K562 (cell line): ENCODE measurements around the gene SLC7A14. TPM values are rescaled to one million over a fixed set of nuclear protein-coding genes. Genes with fewer than 3 reads are reported as not detected.
A peak's percentile ranks its signal among the peaks of the same experiment; 100 is the strongest.

Experiments used
- ATF2 ChIP-seq: sonication (generic); formaldehyde crosslinking; IDR thresholded peaks from 2 replicates; pipeline ENCODE4 v1.8.1; 2022; ENCODE audit warnings: missing genetic modification reagents
- ATF6 ChIP-seq: sonication (generic); formaldehyde crosslinking; IDR thresholded peaks from 2 replicates; pipeline ENCODE4 v1.4.0; 2020; ENCODE audit warnings: mild to moderate bottlenecking, missing genetic modification reagents
- DPF2 ChIP-seq: fragments of 450-650 bp; IDR thresholded peaks from 2 replicates; pipeline ENCODE4 v1.6.1; 2016
- ELF1 ChIP-seq: fragments of 200-800 bp; sonication (Bioruptor generic); IDR thresholded peaks from 2 replicates; pipeline ENCODE4 v1.6.1; 2016; ENCODE audit warnings: missing genetic modification characterization, missing compliant biosample characterization
- FOXP1 ChIP-seq: sonication (generic); formaldehyde crosslinking; IDR thresholded peaks from 2 replicates; pipeline ENCODE4 v1.8.0; 2022; ENCODE audit warnings: mild to moderate bottlenecking, missing genetic modification reagents
- HDAC2 ChIP-seq: fragments of 450-650 bp; IDR thresholded peaks from 2 replicates; pipeline ENCODE4 v1.6.1; 2016; ENCODE audit warnings: mild to moderate bottlenecking
- HDGF ChIP-seq: fragments of 450-650 bp; IDR thresholded peaks from 2 replicates; pipeline ENCODE4 v1.6.1; 2016
- HNRNPH1 ChIP-seq: fragments of 200-400 bp; formaldehyde crosslinking; optimal IDR thresholded peaks from 2 replicates; pipeline ENCODE3; 2017; ENCODE audit warnings: low read depth, mild to moderate bottlenecking, low read length, moderate library complexity
- KDM1A ChIP-seq, 2 experiments: fragments of 450-650 bp; IDR thresholded peaks; 2 replicates each; pipeline ENCODE4 v1.6.1; 2016; ENCODE audit warnings: mild to moderate bottlenecking in 2 of 2
- LARP7 ChIP-seq: fragments of 450-650 bp; IDR thresholded peaks from 2 replicates; pipeline ENCODE4 v1.6.1; 2016
- LEF1 ChIP-seq: fragments of 450-650 bp; IDR thresholded peaks from 2 replicates; pipeline ENCODE4 v1.6.1; 2016; ENCODE audit warnings: mild to moderate bottlenecking
- MAFK ChIP-seq: IDR thresholded peaks from 2 replicates; pipeline ENCODE4 v1.6.1; 2011; ENCODE audit warnings: low read length, improper control_type of control experiment
- MCM3 ChIP-seq: fragments of 450-650 bp; IDR thresholded peaks from 2 replicates; pipeline ENCODE4 v1.6.1; 2016
- MTF1 ChIP-seq: fragments of 250-450 bp; sonication (Bioruptor Pico); IDR thresholded peaks from 2 replicates; pipeline ENCODE4 v1.9.0; 2021; ENCODE audit warnings: moderate library complexity, mild to moderate bottlenecking, inconsistent platforms, borderline replicate concordance
- NFE2L1 ChIP-seq: fragments of 450-650 bp; IDR thresholded peaks from 2 replicates; pipeline ENCODE4 v1.6.1; 2016; ENCODE audit warnings: missing genetic modification characterization, low read depth, mild to moderate bottlenecking, missing compliant biosample characterization, moderate library complexity, borderline replicate concordance
- PRPF4 ChIP-seq: fragments of 200-400 bp; formaldehyde crosslinking; IDR thresholded peaks from one replicate; pipeline ENCODE4 v1.6.1; 2017; ENCODE audit warnings: low read length, low read depth, mild to moderate bottlenecking; ENCODE audit not compliant: insufficient read depth, poor library complexity, severe bottlenecking
- RBBP5 ChIP-seq: fragments of 200-600 bp; sonication (generic); IDR thresholded peaks from 2 replicates; pipeline ENCODE4 v1.6.1; 2012; ENCODE audit warnings: borderline replicate concordance, mild to moderate bottlenecking, low read length, control low read depth, inconsistent platforms; ENCODE audit not compliant: insufficient read depth, poor library complexity, severe bottlenecking
- SIX5 ChIP-seq, 2 experiments: IDR thresholded peaks; 2 replicates each; pipeline ENCODE4 v1.6.1; 2011; ENCODE audit warnings: low read length in 2 of 2, borderline replicate concordance in 1 of 2, low read depth in 1 of 2, mild to moderate bottlenecking in 1 of 2, moderate library complexity in 1 of 2; ENCODE audit not compliant: insufficient read depth in 1 of 2
- TAL1 ChIP-seq: fragments of 450-650 bp; IDR thresholded peaks from 2 replicates; pipeline ENCODE4 v1.6.1; 2016; ENCODE audit warnings: mild to moderate bottlenecking
- TCF3 ChIP-seq: sonication (generic); formaldehyde crosslinking; IDR thresholded peaks from 2 replicates; pipeline ENCODE4 v1.4.0; 2020; ENCODE audit warnings: mild to moderate bottlenecking, missing genetic modification reagents
- ZBTB8A ChIP-seq: fragments of 450-650 bp; IDR thresholded peaks from 2 replicates; pipeline ENCODE4 v1.6.1; 2018; ENCODE audit warnings: mild to moderate bottlenecking, moderate library complexity; ENCODE audit not compliant: partially characterized antibody
- ZNF395 ChIP-seq: fragments of 200-800 bp; sonication (Bioruptor generic); IDR thresholded peaks from 2 replicates; pipeline ENCODE4 v1.6.1; 2017; ENCODE audit warnings: missing genetic modification characterization, missing compliant biosample characterization
- ZNF398 ChIP-seq: fragments of 250-450 bp; sonication (Bioruptor Pico); IDR thresholded peaks from 2 replicates; pipeline ENCODE4 v1.8.0; 2021; ENCODE audit warnings: moderate library complexity, mild to moderate bottlenecking, inconsistent platforms
- ZNF707 ChIP-seq: fragments of 250-450 bp; sonication (Bioruptor Pico); conservative IDR thresholded peaks from 2 replicates; pipeline ENCODE4 v1.8.0; 2022; ENCODE audit warnings: inconsistent platforms, mild to moderate bottlenecking, moderate library complexity
- ZNF766 ChIP-seq: fragments of 200-800 bp; sonication (Bioruptor generic); conservative IDR thresholded peaks from 2 replicates; pipeline ENCODE4 v1.6.1; 2016; ENCODE audit warnings: missing genetic modification characterization, missing compliant biosample characterization
- polyA plus RNA-seq, 8 experiments: library from polyadenylated mRNA; depleted of rRNA in 4 of 8; stranded (reverse) in 5 of 8; unstranded in 3 of 8; fragments of >200 nt; fragmentation: Nextera tagmentation in 2 of 8; fragmentation: Illumina TruSeq in 1 of 8; extraction: Ambion mirVana in 2 of 8; extraction: Trizol in 1 of 8; gene quantifications; 2 replicates each; pipeline versions ENCODE4 v1.2.1 to v1.2.3, GENCODE V29; 2011 to 2014; ENCODE audit warnings: inconsistent platforms in 1 of 8, missing spikeins in 1 of 8
- total RNA-seq, 7 experiments: library from RNA; depleted of rRNA in 6 of 7; stranded (reverse); fragments of >200 nt in 6 of 7; fragmentation: Illumina TruSeq in 2 of 7; extraction: Trizol in 2 of 7; gene quantifications; 2 replicates each; pipeline versions ENCODE4 v1.2.1 to v1.2.3, GENCODE V29; 2011 to 2021; ENCODE audit warnings: low replicate concordance in 1 of 7

The SLC7A14 gene
- total and polyA plus RNA-seq, 9 of the 15 experiments (the other 6 are each of a cell fraction or from before 2014, with no cell fraction given) = not detected

GRCh38 chr3:170506556-170506955 lies 79.3 kb downstream of the SLC7A14 start (continued):
- no peak for TF ChIP-seq ATF6
- TF ChIP-seq PRPF4 = no peak
- no peak for TF ChIP-seq MTF1
- TF ChIP-seq FOXP1 (CRISPR knock-in tag) = no peak
- no peak for TF ChIP-seq LEF1
- TF ChIP-seq ZNF766 (CRISPR knock-in tag) = no peak
- peak; percentile 48; the same call in 1 of the 2 replicates for TF ChIP-seq DPF2
- no peak for TF ChIP-seq ATF2 (CRISPR knock-in tag)
- TF ChIP-seq HDAC2 = 0 out of 2 replicates have a peak, but pooled peaks have one; percentile 25
- no peak for TF ChIP-seq ZNF398 (CRISPR knock-in tag)
- peak; percentile 90 for TF ChIP-seq MAFK
- no peak for TF ChIP-seq ZBTB8A
- no peak for TF ChIP-seq MCM3
- no peak for TF ChIP-seq TCF3 (CRISPR knock-in tag)
- peak; percentile 95 for TF ChIP-seq NFE2L1 (tag)
- TF ChIP-seq TAL1 = no peak
- TF ChIP-seq RBBP5 = no peak
- no peak for TF ChIP-seq ZNF395
- TF ChIP-seq LARP7 = no peak
- TF ChIP-seq HDGF = no peak
- peak; percentile 58 for TF ChIP-seq ELF1 (tag)
- 0 out of 4 replicates have a peak, but pooled peaks of 1 of the 2 experiments have one; percentile 7 for TF ChIP-seq KDM1A (IDR thresholded peaks at IDR 0.05)
- TF ChIP-seq SIX5 (IDR thresholded peaks at IDR 0.05; ENCODE audit: borderline replicate concordance in 1 of 2, insufficient read depth in 1 of 2, low read depth in 1 of 2, low read length in 2 of 2) = no peak
- no peak for TF ChIP-seq HNRNPH1
- TF ChIP-seq ZNF707 (CRISPR knock-in tag) = no peak
